Duodenal mucosa (tissue), 2 donors: Measurements from ENCODE around the gene PKNOX2.

ENCODE experiments used
- H3K27ac ChIP-seq: one replicate; pipeline ENCODE4 v1.7.0; 2013; ENCODE audit warnings: low read depth, low read length
- H3K27me3 ChIP-seq, 2 donors: one replicate each; pipeline ENCODE4 v1.7.0; 2013; ENCODE audit warnings: low read length in 2 of 2, control low read depth in 1 of 2; ENCODE audit not compliant: insufficient read depth in 2 of 2, control insufficient read depth in 1 of 2
- H3K36me3 ChIP-seq, 2 donors: one replicate each; pipeline ENCODE4 v1.7.0; 2013; ENCODE audit warnings: low read length in 2 of 2, control low read depth in 1 of 2; ENCODE audit not compliant: insufficient read depth in 2 of 2, control insufficient read depth in 1 of 2
- H3K4me1 ChIP-seq, 2 donors: one replicate each; pipeline ENCODE4 v1.7.0; 2013; ENCODE audit warnings: low read length in 2 of 2, control low read depth in 1 of 2; ENCODE audit not compliant: insufficient read depth in 2 of 2, control insufficient read depth in 1 of 2
- H3K4me3 ChIP-seq, 2 donors: one replicate each; pipeline ENCODE4 v1.7.0; 2013; ENCODE audit warnings: low read length in 2 of 2, low read depth in 1 of 2
- H3K9ac ChIP-seq, 2 donors: one replicate each; pipeline ENCODE4 v1.7.0; 2013; ENCODE audit warnings: low read length in 2 of 2, low read depth in 1 of 2
- H3K9me3 ChIP-seq, 2 donors: one replicate each; pipeline ENCODE4 v1.7.0; 2013; ENCODE audit warnings: low read length in 2 of 2, control low read depth in 1 of 2; ENCODE audit not compliant: control insufficient read depth in 1 of 2

PKNOX2 gene

DNA sequence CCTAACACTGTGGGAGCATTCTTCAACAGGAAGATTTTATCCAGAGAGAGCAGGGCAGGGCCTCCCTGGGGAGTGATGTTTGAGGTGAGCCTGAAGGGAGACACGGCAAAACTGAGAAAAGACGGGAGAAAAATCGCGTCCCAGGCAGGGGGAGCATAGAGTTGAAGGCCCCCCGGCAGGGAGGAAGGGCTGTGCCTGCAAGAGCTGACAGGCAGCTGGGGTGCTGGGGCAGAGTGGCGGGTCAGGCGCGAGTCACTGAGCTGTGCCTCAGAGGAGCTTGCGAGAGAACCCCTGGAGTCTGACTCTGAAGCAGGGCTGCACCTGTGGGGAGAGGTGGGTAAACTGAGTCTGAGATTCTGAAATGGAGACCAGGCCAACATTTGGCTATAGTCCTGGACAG lies 14.8 kb downstream of the PKNOX2 start:
- Histone ChIP-seq H3K9me3 (no peaks in the 10 kb centered on the region), H3K4me3 (no peak overlapping the region), H3K9ac (no peak overlapping the region), H3K36me3 (no peaks in the 10 kb centered on the region), H3K27me3 (peaks cover 0 to 3% of the 10 kb centered on the region in 2 donors), H3K27ac (no peak overlapping the region), H3K4me1 (peaks cover 0 to 2% of the 10 kb centered on the region in 2 donors)

DNA sequence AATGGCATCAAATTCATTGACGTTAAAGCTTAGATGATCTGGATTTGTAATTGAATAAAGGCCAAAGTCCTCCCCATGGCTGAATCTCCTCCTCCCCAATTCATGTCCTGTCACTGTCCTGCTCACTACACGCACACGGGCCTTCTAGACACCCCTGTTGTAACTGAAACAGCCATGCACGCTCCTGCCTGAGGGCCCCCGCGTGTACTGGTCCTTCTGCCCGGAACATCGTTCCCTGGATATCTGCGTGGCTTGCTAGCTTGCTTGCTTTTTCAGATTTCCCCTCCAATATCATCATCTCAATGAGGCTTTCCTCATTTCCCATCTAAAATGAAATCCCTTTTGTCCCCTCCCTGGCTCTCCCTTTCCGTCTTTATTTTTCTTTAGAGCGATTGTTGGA lies 15.3 kb downstream of the PKNOX2 start:
- peaks cover 0 to 2% of the 10 kb centered on the region in 2 donors for H3K4me1 ChIP-seq
- H3K9me3 ChIP-seq = no peaks in the 10 kb centered on the region
- H3K4me3 ChIP-seq = no peak overlapping the region
- no peak overlapping the region for H3K27ac ChIP-seq
- H3K36me3 ChIP-seq = no peaks in the 10 kb centered on the region
- H3K9ac ChIP-seq = no peak overlapping the region
- H3K27me3 ChIP-seq = peaks cover 0 to 3% of the 10 kb centered on the region in 2 donors

DNA sequence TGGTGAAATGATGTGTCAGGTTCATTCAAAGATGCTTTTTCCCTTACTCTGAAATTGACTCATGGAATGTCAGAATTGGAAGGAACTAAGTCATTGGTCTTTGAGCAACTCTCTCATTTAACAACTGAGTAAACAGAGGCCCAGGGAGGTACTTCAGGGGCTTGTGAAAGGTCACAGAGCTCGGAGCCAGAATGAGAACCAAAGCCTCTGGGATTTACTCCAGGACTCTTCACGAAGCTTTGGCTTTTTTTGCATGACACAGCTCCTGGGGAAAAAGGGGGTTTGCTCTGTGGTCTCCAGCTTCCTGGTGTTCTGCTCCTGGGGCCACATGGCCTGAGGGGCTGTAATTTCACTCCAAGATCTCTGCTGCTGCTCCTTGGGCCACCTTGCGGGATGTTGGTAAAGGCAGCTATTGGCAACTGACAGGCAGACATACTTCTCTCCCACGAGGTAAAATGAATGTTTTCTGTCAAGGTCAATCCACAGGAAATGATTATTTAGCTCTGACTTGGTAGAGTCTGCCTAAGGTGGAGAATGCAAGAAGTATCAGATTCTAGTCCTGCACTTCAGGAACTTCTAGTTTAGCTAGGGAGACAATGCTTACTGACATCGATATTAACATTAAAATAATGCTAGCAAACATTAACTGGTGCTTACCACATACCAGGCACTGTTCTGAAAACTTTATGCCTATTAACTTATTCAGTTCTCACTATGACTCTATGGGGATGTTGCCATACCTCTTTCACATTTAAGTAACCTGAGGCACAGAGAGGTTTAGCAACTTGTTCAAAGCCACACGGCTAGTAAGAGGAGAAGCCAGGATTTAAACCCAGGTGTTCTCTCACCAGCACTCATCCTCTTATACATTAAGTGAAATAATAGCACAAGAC lies 16.1 kb downstream of the PKNOX2 start:
- Histone ChIP-seq H3K27me3 (peaks cover 0 to 3% of the 10 kb centered on the region in 2 donors), H3K4me3 (no peak overlapping the region), H3K4me1 (peaks cover 0 to 2% of the 10 kb centered on the region in 2 donors), H3K27ac (no peak overlapping the region), H3K9me3 (no peaks in the 10 kb centered on the region), H3K36me3 (no peaks in the 10 kb centered on the region), H3K9ac (no peak overlapping the region)

DNA sequence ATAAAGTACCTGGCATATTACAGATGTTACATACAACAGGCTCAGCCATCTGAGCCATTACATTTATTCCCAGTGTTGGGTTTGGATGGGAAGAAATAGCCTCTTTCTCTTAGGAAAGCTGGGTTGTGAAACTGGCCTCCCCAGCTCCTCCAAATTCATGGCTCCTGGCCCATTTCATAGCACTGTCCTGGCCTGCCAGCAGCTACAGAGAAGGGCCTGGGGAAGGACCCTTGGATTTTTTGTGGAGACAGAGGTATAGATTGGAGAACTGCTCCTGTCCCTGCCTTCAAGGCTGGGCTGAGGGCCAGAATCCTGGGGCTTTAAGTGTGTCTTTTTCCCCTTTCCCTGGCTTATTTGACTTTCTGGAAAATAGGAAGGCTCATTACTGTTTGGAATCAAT lies 18.0 kb downstream of the PKNOX2 start:
- no peak overlapping the region for H3K4me3 ChIP-seq
- no peaks in the 10 kb centered on the region for H3K36me3 ChIP-seq
- H3K4me1 ChIP-seq = peaks cover 0 to 2% of the 10 kb centered on the region in 2 donors
- peaks cover 0 to 1% of the 10 kb centered on the region in 2 donors for H3K27me3 ChIP-seq
- no peak overlapping the region for H3K9ac ChIP-seq
- H3K27ac ChIP-seq = no peak overlapping the region
- peaks cover 0 to 3% of the 10 kb centered on the region in 2 donors for H3K9me3 ChIP-seq

DNA sequence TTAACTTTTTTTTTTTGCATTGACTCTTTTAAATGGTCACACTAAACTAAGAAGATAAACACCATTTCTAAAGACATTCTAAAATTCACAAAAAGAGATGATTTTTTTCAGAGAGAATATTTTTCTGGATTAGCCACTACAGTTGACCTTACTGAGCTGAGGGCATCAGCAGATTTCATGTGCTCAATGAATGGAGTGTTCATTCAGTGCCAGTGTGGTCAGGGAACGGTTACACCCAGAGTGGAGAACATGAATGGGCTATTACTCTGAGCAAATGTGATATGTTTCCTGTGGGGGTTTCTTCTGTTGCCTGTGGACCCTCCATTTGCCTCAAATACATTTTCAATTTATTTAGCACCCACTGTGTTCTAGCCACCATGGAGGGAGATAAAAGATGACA lies 19.1 kb downstream of the PKNOX2 start:
- H3K36me3 ChIP-seq = no peaks in the 10 kb centered on the region
- H3K9me3 ChIP-seq = peaks cover 0 to 3% of the 10 kb centered on the region in 2 donors
- H3K27ac ChIP-seq = no peak overlapping the region
- H3K4me3 ChIP-seq = no peak overlapping the region
- H3K27me3 ChIP-seq = no peaks in the 10 kb centered on the region
- no peak overlapping the region for H3K9ac ChIP-seq
- peaks cover 0 to 2% of the 10 kb centered on the region in 2 donors for H3K4me1 ChIP-seq

DNA sequence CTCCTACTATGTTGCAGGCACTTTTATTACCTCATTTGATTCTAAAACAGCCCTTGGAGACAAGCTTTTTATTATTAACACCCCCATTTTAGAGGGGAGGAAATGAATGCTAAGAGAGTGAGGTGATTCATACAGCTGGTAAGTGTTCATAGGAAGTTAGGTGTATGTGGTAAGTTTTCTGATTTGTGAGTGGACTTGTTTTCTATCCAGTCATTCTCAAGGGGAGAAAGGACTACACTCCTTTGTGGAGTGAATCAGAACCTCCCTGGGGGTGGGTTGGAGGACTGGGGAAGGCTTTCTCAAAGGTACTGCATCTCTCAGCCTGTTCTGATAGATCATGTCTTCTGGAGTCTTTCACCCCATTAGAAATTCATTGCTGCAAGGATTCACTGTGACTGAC lies 23.5 kb downstream of the PKNOX2 start:
- H3K4me3 ChIP-seq = no peak overlapping the region
- H3K27ac ChIP-seq = no peak overlapping the region
- H3K9ac ChIP-seq = no peak overlapping the region
- H3K4me1 ChIP-seq = no peaks in the 10 kb centered on the region
- H3K27me3 ChIP-seq = no peaks in the 10 kb centered on the region
- H3K9me3 ChIP-seq = peaks cover 0 to 3% of the 10 kb centered on the region in 2 donors
- H3K36me3 ChIP-seq = no peaks in the 10 kb centered on the region

DNA sequence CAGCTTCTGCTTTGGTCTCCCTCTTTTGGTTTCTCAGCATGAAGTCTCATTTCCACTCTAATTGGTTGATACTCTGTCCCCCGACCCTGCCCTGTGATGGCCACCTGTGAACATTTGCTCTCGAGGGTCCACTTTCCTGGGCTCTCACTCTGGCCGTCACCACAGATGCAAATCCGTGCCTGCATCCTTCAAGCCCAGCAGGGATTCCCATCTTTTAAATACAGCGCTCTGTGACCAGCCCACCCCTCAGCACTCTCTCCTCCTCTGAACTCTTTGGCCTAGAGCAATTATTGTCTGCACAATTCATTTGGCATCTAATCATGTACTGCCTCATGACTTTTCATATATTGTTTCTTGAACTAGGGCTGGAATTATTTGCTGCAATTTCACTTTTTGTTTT lies 26.0 kb downstream of the PKNOX2 start:
- no peak overlapping the region for H3K9ac ChIP-seq

DNA sequence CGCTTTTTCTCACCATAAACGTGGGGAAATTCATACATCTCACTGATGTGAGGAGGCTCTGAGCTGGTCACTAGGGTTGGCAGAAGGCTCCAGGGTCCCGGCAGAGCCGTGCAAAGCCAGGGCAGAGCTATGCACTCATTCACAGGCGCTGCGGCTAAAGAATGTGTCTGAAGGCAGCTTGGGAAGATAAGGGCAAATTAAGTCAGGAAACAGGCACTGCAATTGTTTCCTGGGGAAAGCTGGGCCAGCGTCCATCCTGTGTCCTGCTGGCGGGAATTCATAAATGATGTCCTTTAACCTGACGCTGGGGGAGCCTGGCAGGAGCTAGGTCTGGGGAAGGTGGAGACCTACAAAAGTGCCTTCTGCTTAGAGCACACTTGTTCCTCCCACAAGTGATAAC lies 27.6 kb downstream of the PKNOX2 start:
- H3K27me3 ChIP-seq = no peaks in the 10 kb centered on the region
- no peak overlapping the region for H3K4me3 ChIP-seq
- no peak overlapping the region for H3K9ac ChIP-seq

More for the DNA sequence above, 26.0 kb downstream of the PKNOX2 start:
- Histone ChIP-seq H3K9me3 (peaks cover 0 to 3% of the 10 kb centered on the region in 2 donors), H3K4me1 (no peaks in the 10 kb centered on the region), H3K27me3 (no peaks in the 10 kb centered on the region), H3K27ac (no peak overlapping the region), H3K36me3 (no peaks in the 10 kb centered on the region), H3K4me3 (no peak overlapping the region)

DNA sequence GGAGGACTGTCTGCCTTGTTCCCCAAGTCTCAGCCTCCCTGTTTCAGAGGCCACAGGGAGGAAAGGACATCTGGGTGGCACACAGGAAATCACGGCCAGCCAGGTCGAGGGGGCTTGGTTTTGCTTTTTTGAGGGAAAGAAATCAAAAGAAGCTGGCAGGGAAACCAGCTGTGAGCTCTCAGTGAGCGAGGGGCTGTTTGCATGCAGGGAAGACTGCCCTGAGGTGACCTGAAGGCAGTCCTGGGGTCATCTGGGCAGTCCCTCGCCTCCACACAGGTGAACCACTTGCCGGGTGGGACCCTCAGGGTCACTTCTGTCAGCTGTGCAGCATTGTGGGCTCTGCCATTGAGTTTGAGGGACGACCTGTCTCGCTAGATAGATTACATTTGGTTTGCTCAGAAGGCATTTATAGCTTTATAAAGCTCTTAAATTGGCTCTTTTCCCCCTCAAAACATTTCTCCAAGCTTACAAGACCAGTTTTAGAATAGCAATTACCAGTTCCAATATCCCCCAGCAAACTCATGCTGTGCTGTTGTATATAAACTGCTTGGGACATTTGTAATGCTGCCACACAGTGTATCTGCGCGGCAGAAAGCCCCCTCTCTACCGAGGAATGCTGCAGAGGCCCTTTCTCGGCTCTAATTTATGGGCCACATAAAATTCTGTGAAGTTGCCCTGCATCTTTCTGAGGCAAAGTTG lies 28.3 kb downstream of the PKNOX2 start:
- Histone ChIP-seq H3K4me3 (no peak overlapping the region), H3K4me1 (no peaks in the 10 kb centered on the region), H3K9ac (no peak overlapping the region), H3K36me3 (no peaks in the 10 kb centered on the region), H3K27ac (no peak overlapping the region), H3K27me3 (no peaks in the 10 kb centered on the region), H3K9me3 (no peaks in the 10 kb centered on the region)

More for the DNA sequence above, 27.6 kb downstream of the PKNOX2 start:
- Histone ChIP-seq H3K36me3 (no peaks in the 10 kb centered on the region), H3K4me1 (no peaks in the 10 kb centered on the region), H3K9me3 (no peaks in the 10 kb centered on the region), H3K27ac (no peak overlapping the region)

DNA sequence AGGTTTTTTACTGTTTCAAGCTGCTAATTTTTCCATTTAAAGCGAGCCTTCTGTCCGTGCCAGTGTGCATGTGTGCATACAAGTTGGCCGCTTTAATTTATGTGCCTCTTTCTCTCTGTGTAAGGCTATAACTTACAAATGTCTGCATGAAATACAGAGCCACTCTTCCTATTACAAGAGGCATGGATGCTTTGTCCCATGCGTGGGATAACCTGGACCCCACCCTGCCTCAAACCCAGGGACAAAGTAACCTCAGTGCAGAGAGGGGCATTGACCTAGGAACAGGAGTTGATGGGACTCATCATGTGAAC lies 28.8 kb downstream of the PKNOX2 start:
- no peaks in the 10 kb centered on the region for H3K36me3 ChIP-seq
- H3K27me3 ChIP-seq = no peaks in the 10 kb centered on the region
- no peak overlapping the region for H3K27ac ChIP-seq
- no peaks in the 10 kb centered on the region for H3K4me1 ChIP-seq
- no peak overlapping the region for H3K9ac ChIP-seq
- no peaks in the 10 kb centered on the region for H3K9me3 ChIP-seq
- no peak overlapping the region for H3K4me3 ChIP-seq
